OCI-LY3 (cell line): ENCODE data around the gene KIF2A.

Source experiments
- H2AFZ ChIP-seq: fragments of 200-600, 300-600 bp; shearing (Covaris generic); 2 replicates; pipeline ENCODE4 v1.6.0; 2014; ENCODE audit warnings: antibody characterized with exemption, low read depth, low read length
- H3K27ac ChIP-seq: fragments of 200-600, 300-600 bp; sonication (generic); 2 replicates; pipeline ENCODE4 v1.5.1; 2014; ENCODE audit warnings: mild to moderate bottlenecking, low read length, moderate library complexity, mixed read lengths
- H3K27me3 ChIP-seq: fragments of 200-600, 300-600 bp; sonication (generic); 2 replicates; pipeline ENCODE4 v1.6.1; 2014; ENCODE audit warnings: low read depth, low read length, mixed read lengths
- H3K36me3 ChIP-seq: fragments of 200-600, 300-600 bp; sonication (generic); replicated peaks from 2 replicates; pipeline ENCODE3; 2014; ENCODE audit warnings: low read depth, low read length, mixed read lengths
- H3K4me1 ChIP-seq: fragments of 300-600, 200-600 bp; sonication (generic); 2 replicates; pipeline ENCODE4 v1.6.1; 2014; ENCODE audit warnings: low read length, mixed read lengths
- H3K4me2 ChIP-seq: fragments of 200-600, 300-600 bp; sonication (generic); 2 replicates; pipeline ENCODE4 v1.6.1; 2014; ENCODE audit warnings: low read length, mixed read lengths
- H3K4me3 ChIP-seq: fragments of 300-600, 200-600 bp; sonication (generic); 2 replicates; pipeline ENCODE4 v1.5.1; 2014; ENCODE audit warnings: antibody characterized with exemption, mild to moderate bottlenecking, low read length, moderate library complexity
- H3K79me2 ChIP-seq: fragments of 300-600, 200-600 bp; shearing (Covaris generic); 2 replicates; pipeline ENCODE4 v1.6.1; 2014; ENCODE audit warnings: mild to moderate bottlenecking, low read length, mixed read lengths
- H3K9ac ChIP-seq: fragments of 300-600, 200-600 bp; shearing (Covaris generic); 2 replicates; pipeline ENCODE4 v1.6.0; 2014; ENCODE audit warnings: mild to moderate bottlenecking, low read length, moderate library complexity
- H3K9me3 ChIP-seq: fragments of 200-600, 300-600 bp; shearing (Covaris generic); 2 replicates; pipeline ENCODE4 v1.6.1; 2014; ENCODE audit warnings: low read length, mixed read lengths; ENCODE audit not compliant: insufficient read depth
- H4K20me1 ChIP-seq: fragments of 200-600, 300-600 bp; sonication (generic); 2 replicates; pipeline ENCODE4 v1.6.1; 2016; ENCODE audit warnings: low read length, mixed read lengths; ENCODE audit not compliant: insufficient read depth
- CTCF ChIP-seq: fragments of 200-600, 300-600 bp; sonication (generic); IDR thresholded peaks from 2 replicates; pipeline ENCODE4 v1.5.1; 2014; ENCODE audit warnings: antibody characterized with exemption, low read length, low read depth
- EZH2phosphoT487 ChIP-seq: fragments of 200-600 bp; shearing (Covaris generic); IDR thresholded peaks from 2 replicates; pipeline ENCODE4 v1.6.1; 2018; ENCODE audit warnings: antibody characterized with exemption, mixed run types, low read depth

Gene KIF2A

GRCh38 chr5:62376064-62376463 is 70.1 kb downstream of the KIF2A start:
- Histone ChIP-seq H3K4me3 (no peak overlapping the region), H3K27ac (no peak overlapping the region), H4K20me1 (no peaks in the 10 kb centered on the region), H3K27me3 (no peaks in the 10 kb centered on the region), H3K4me2 (no peak overlapping the region), H3K79me2 (no peaks in the 10 kb centered on the region), H3K4me1 (no peaks in the 10 kb centered on the region), H3K9me3 (no peaks in the 10 kb centered on the region), H2AFZ (no peak overlapping the region), H3K9ac (no peak overlapping the region), H3K36me3 (peaks cover 22% of the 10 kb centered on the region)
- TF ChIP-seq EZH2phosphoT487 (no peak), CTCF (no peak)

- Histone ChIP-seq H3K27ac (no peak overlapping the region), H3K4me2 (no peak overlapping the region), H3K9ac (no peak overlapping the region)
Observed at GRCh38 chr5:62385131-62385530, 79.1 kb downstream of the KIF2A start.

GRCh38 chr5:62385816-62386400 is 79.9 kb downstream of the KIF2A start:
- Histone ChIP-seq H3K9me3 (no peaks in the 10 kb centered on the region), H3K4me2 (no peak overlapping the region), H3K4me1 (peaks cover 9% of the 10 kb centered on the region), H3K27ac (no peak overlapping the region), H3K27me3 (no peaks in the 10 kb centered on the region), H2AFZ (no peak overlapping the region), H3K36me3 (peaks cover 35% of the 10 kb centered on the region), H3K79me2 (no peaks in the 10 kb centered on the region), H3K9ac (no peak overlapping the region), H3K4me3 (no peak overlapping the region), H4K20me1 (peaks cover 4% of the 10 kb centered on the region; the same call in 1 of the 2 replicates)
- TF ChIP-seq CTCF = no peak
- no peak for TF ChIP-seq EZH2phosphoT487

More at GRCh38 chr5:62385131-62385530, 79.1 kb downstream of the KIF2A start:
- Histone ChIP-seq H3K36me3 (peaks cover 35% of the 10 kb centered on the region), H3K9me3 (no peaks in the 10 kb centered on the region), H3K79me2 (no peaks in the 10 kb centered on the region), H2AFZ (no peak overlapping the region), H3K4me3 (no peak overlapping the region), H3K4me1 (peaks cover 9% of the 10 kb centered on the region), H3K27me3 (no peaks in the 10 kb centered on the region), H4K20me1 (peaks cover 4% of the 10 kb centered on the region; the same call in 1 of the 2 replicates)
- TF ChIP-seq CTCF (no peak), EZH2phosphoT487 (no peak)

- Histone ChIP-seq H3K36me3 (peaks cover 32% of the 10 kb centered on the region), H3K4me2 (no peak overlapping the region), H4K20me1 (peaks cover 4% of the 10 kb centered on the region; the same call in 1 of the 2 replicates), H3K4me1 (peaks cover 9% of the 10 kb centered on the region), H3K9ac (no peak overlapping the region), H3K27me3 (no peaks in the 10 kb centered on the region), H3K27ac (peak overlapping the region; percentile 20; the same call in 1 of the 2 replicates), H3K79me2 (no peaks in the 10 kb centered on the region), H3K4me3 (no peak overlapping the region), H2AFZ (no peak overlapping the region), H3K9me3 (no peaks in the 10 kb centered on the region)
- TF ChIP-seq CTCF (no peak), EZH2phosphoT487 (no peak)
Observed at GRCh38 chr5:62386824-62387223, 80.8 kb downstream of the KIF2A start.
